ENCODE results near the gene RBM18. TPM values are rescaled to one million over a fixed set of nuclear protein-coding genes. Genes with fewer than 3 reads are reported as not detected.

RBM18 gene
- total and polyA plus RNA-seq, 2 donors (not counting 1 experiment from before 2014, with no cell fraction given), result 9.7 to 12.4 TPM

- no peak overlapping the region for H3K4me3 ChIP-seq (ENCODE audit: control extremely low read depth in 1 of 5, extremely low read depth in 1 of 5, insufficient read depth in 1 of 5, low read depth in 2 of 5, low read length in 4 of 5)
- peaks cover 0 to 52% (median 25%) of the 10 kb centered on the region in 4 experiments for H3K27me3 ChIP-seq (replicated peaks in 1 of 4; ENCODE audit: control extremely low read depth in 1 of 4, control insufficient read depth in 3 of 4, insufficient read depth in 4 of 4, low read length in 3 of 4)
- Mint-ChIP-seq H3K4me1 (peaks cover 7% of the 10 kb centered on the region), H3K27me3 (peaks cover 46% of the 10 kb centered on the region), H3K9me3 (ENCODE audit: insufficient read depth) (no peaks in the 10 kb centered on the region), H3K4me3 (peak overlapping the region; percentile 44), H3K27ac (no peak overlapping the region)
- POLR2A ChIA-PET, result no interaction called here
- H3K4me1 ChIP-seq (ENCODE audit: control insufficient read depth in 2 of 2, insufficient read depth in 2 of 2, low read length in 2 of 2), result peaks cover 5 to 12% of the 10 kb centered on the region in 2 donors
- CTCF ChIA-PET, result no interaction called here
- intact Hi-C loops (cut with micrococcal nuclease), result no loop called here
- H3K27ac ChIP-seq (ENCODE audit: low read length in 2 of 2), result no peak overlapping the region
- no peaks in the 10 kb centered on the region for H4K20me1 ChIP-seq (ENCODE audit: control insufficient read depth, insufficient read depth, low read length, poor library complexity, severe bottlenecking)
- H2AFZ ChIP-seq (ENCODE audit: insufficient read depth, low read depth, low read length, poor library complexity, severe bottlenecking), result no peak overlapping the region
- WGBS (ENCODE audit: insufficient coverage), result 96% methylated on average over 46 of the region's 59 CpGs
- H3K9me3 ChIP-seq (ENCODE audit: control extremely low read depth in 1 of 3, control insufficient read depth in 2 of 3, insufficient read depth in 1 of 3, low read length in 2 of 3), result peaks cover 0 to 12% (median 0%) of the 10 kb centered on the region in 3 donors
- TF ChIP-seq EZH2 (IDR thresholded peaks at IDR 0.05; ENCODE audit: borderline replicate concordance, insufficient read depth, low read depth, low read length, poor library complexity, severe bottlenecking) (no peak), CTCF (IDR thresholded peaks at IDR 0.05) (no peak)
- DNase-seq, result no peak
- no peak overlapping the region for H3K9ac ChIP-seq (ENCODE audit: low read length)
- no peak overlapping the region for H3K4me2 ChIP-seq (replicated peaks; ENCODE audit: low read depth, low read length, poor library complexity, severe bottlenecking)
- H3K79me2 ChIP-seq (ENCODE audit: control insufficient read depth, insufficient read depth, low read length), result no peaks in the 10 kb centered on the region
- ATAC-seq (ENCODE audit: low read depth), result no peak
- no peaks in the 10 kb centered on the region for H3K36me3 ChIP-seq (replicated peaks in 1 of 2; ENCODE audit: control extremely low read depth in 1 of 2, control insufficient read depth in 1 of 2, extremely low read depth in 1 of 2, insufficient read depth in 2 of 2, low read length in 1 of 2)
Measured at GRCh38 chr9:122226758-122227574, 37.7 kb downstream of the RBM18 start.

- POLR2A ChIA-PET, result no interaction called here
- Histone ChIP-seq H3K4me1 (ENCODE audit: control insufficient read depth in 2 of 2, insufficient read depth in 2 of 2, low read length in 2 of 2) (peaks cover 6 to 15% of the 10 kb centered on the region in 2 donors), H3K36me3 (replicated peaks in 1 of 2; ENCODE audit: control extremely low read depth in 1 of 2, control insufficient read depth in 1 of 2, extremely low read depth in 1 of 2, insufficient read depth in 2 of 2, low read length in 1 of 2) (no peaks in the 10 kb centered on the region), H3K27me3 (replicated peaks in 1 of 4; ENCODE audit: control extremely low read depth in 1 of 4, control insufficient read depth in 3 of 4, insufficient read depth in 4 of 4, low read length in 3 of 4) (peaks cover 0 to 59% (median 30%) of the 10 kb centered on the region in 4 experiments), H3K4me2 (replicated peaks; ENCODE audit: low read depth, low read length, poor library complexity, severe bottlenecking) (no peak overlapping the region), H3K27ac (ENCODE audit: low read length in 2 of 2) (no peak overlapping the region), H3K79me2 (ENCODE audit: control insufficient read depth, insufficient read depth, low read length) (no peaks in the 10 kb centered on the region), H3K9ac (ENCODE audit: low read length) (no peak overlapping the region), H4K20me1 (ENCODE audit: control insufficient read depth, insufficient read depth, low read length, poor library complexity, severe bottlenecking) (no peaks in the 10 kb centered on the region), H3K4me3 (ENCODE audit: control extremely low read depth in 1 of 5, extremely low read depth in 1 of 5, insufficient read depth in 1 of 5, low read depth in 2 of 5, low read length in 4 of 5) (no peak overlapping the region), H3K9me3 (ENCODE audit: control extremely low read depth in 1 of 3, control insufficient read depth in 2 of 3, insufficient read depth in 1 of 3, low read length in 2 of 3) (peaks cover 0 to 18% (median 0%) of the 10 kb centered on the region in 3 donors), H2AFZ (ENCODE audit: insufficient read depth, low read depth, low read length, poor library complexity, severe bottlenecking) (no peak overlapping the region)
- peaks cover 53% of the 10 kb centered on the region for H3K27me3 Mint-ChIP-seq
- peak overlapping the region; percentile 44 for H3K4me3 Mint-ChIP-seq
- intact Hi-C loops (cut with micrococcal nuclease), result no loop called here
- ATAC-seq (ENCODE audit: low read depth), result no peak
- CTCF ChIA-PET, result no interaction called here
- H3K4me1 Mint-ChIP-seq, result peaks cover 7% of the 10 kb centered on the region
- H3K9me3 Mint-ChIP-seq (ENCODE audit: insufficient read depth), result no peaks in the 10 kb centered on the region
- no peak overlapping the region for H3K27ac Mint-ChIP-seq
- 89% methylated on average over 51 of the region's 51 CpGs for WGBS (ENCODE audit: insufficient coverage)
- DNase-seq, result no peak
- no peak for TF ChIP-seq EZH2 (IDR thresholded peaks at IDR 0.05; ENCODE audit: borderline replicate concordance, insufficient read depth, low read depth, low read length, poor library complexity, severe bottlenecking)
- no peak for TF ChIP-seq CTCF (IDR thresholded peaks at IDR 0.05)
Measured at GRCh38 chr9:122226142-122226757, 38.4 kb downstream of the RBM18 start.
